H9 (cell line): Measurements from ENCODE around the gene PPM1M. TPM values are rescaled to one million over a fixed set of nuclear protein-coding genes. Genes with fewer than 3 reads are reported as not detected.

ENCODE experiments used
- DNase-seq: peaks from one replicate; pipeline ENCODE4 v3.0.0-alpha.2; 2017
- H2AFZ ChIP-seq: one replicate; pipeline ENCODE4 v1.6.1; 2013; ENCODE audit warnings: mild to moderate bottlenecking, low read length, control low read depth, moderate library complexity
- H2AK5ac ChIP-seq: 2 replicates; pipeline ENCODE4 v1.6.1; 2013; ENCODE audit warnings: low read length, control low read depth, mixed read lengths; ENCODE audit not compliant: insufficient read length
- H2BK120ac ChIP-seq: one replicate; pipeline ENCODE4 v1.6.1; 2013; ENCODE audit warnings: low read depth, mild to moderate bottlenecking, low read length, control low read depth, inconsistent platforms; ENCODE audit not compliant: poor library complexity, severe bottlenecking
- H2BK12ac ChIP-seq: 2 replicates; pipeline ENCODE4 v1.6.1; 2013; ENCODE audit warnings: low read length, control low read depth, mixed read lengths, low read depth; ENCODE audit not compliant: insufficient read length
- H2BK15ac ChIP-seq: 2 replicates; pipeline ENCODE4 v1.6.1; 2013; ENCODE audit warnings: low read depth, low read length, control low read depth
- H2BK20ac ChIP-seq: one replicate; pipeline ENCODE4 v1.6.1; 2013; ENCODE audit warnings: low read depth, mild to moderate bottlenecking, low read length, control low read depth, inconsistent platforms; ENCODE audit not compliant: poor library complexity, severe bottlenecking
- H2BK5ac ChIP-seq: 2 replicates; pipeline ENCODE4 v1.6.1; 2013; ENCODE audit warnings: low read length, control low read depth, mixed read lengths; ENCODE audit not compliant: insufficient read length
- H3K14ac ChIP-seq: 2 replicates; pipeline ENCODE4 v1.6.1; 2013; ENCODE audit warnings: low read length, control low read depth; ENCODE audit not compliant: insufficient read depth
- H3K18ac ChIP-seq: 2 replicates; pipeline ENCODE4 v1.6.1; 2013; ENCODE audit warnings: low read depth, mild to moderate bottlenecking, mixed read lengths, low read length, control low read depth; ENCODE audit not compliant: insufficient read length
- H3K23ac ChIP-seq: 2 replicates; pipeline ENCODE4 v1.6.1; 2013; ENCODE audit warnings: low read length, control low read depth, mixed read lengths, low read depth; ENCODE audit not compliant: insufficient read length
- H3K23me2 ChIP-seq: 2 replicates; pipeline ENCODE4 v1.6.1; 2013; ENCODE audit warnings: low read depth, mild to moderate bottlenecking, mixed read lengths, low read length, control low read depth; ENCODE audit not compliant: insufficient read length, poor library complexity, severe bottlenecking
- H3K27ac ChIP-seq: 2 replicates; pipeline ENCODE4 v1.5.1; 2013; ENCODE audit warnings: low read length, control low read depth, mixed read lengths, low read depth; ENCODE audit not compliant: insufficient read length
- H3K27me3 ChIP-seq: 2 replicates; pipeline ENCODE4 v1.6.1; 2013; ENCODE audit warnings: low read length, control low read depth, inconsistent platforms; ENCODE audit not compliant: insufficient read depth
- H3K4ac ChIP-seq: 2 replicates; pipeline ENCODE4 v1.6.1; 2013; ENCODE audit warnings: low read depth, mild to moderate bottlenecking, control low read depth, inconsistent platforms, low read length, moderate library complexity
- H3K4me1 ChIP-seq: 2 replicates; pipeline ENCODE4 v1.6.1; 2013; ENCODE audit warnings: low read length, control low read depth, inconsistent platforms; ENCODE audit not compliant: insufficient read depth
- H3K4me2 ChIP-seq: 2 replicates; pipeline ENCODE4 v1.6.1; 2013; ENCODE audit warnings: low read length, control low read depth, mixed read lengths; ENCODE audit not compliant: insufficient read length, insufficient read depth
- H3K56ac ChIP-seq: 2 replicates; pipeline ENCODE4 v1.6.1; 2013; ENCODE audit warnings: low read depth, mild to moderate bottlenecking, mixed read lengths, low read length, control low read depth; ENCODE audit not compliant: insufficient read length
- H3K79me1 ChIP-seq: 2 replicates; pipeline ENCODE4 v1.6.1; 2013; ENCODE audit warnings: low read depth, mild to moderate bottlenecking, moderate library complexity, low read length, control low read depth, inconsistent platforms; ENCODE audit not compliant: insufficient read depth, poor library complexity, severe bottlenecking
- H3K79me2 ChIP-seq: 2 replicates; pipeline ENCODE4 v1.6.1; 2013; ENCODE audit warnings: low read length, control low read depth, inconsistent platforms; ENCODE audit not compliant: insufficient read depth
- H3K9ac ChIP-seq: 2 replicates; pipeline ENCODE4 v1.6.1; 2013; ENCODE audit warnings: low read length, control low read depth, mixed read lengths; ENCODE audit not compliant: insufficient read length; ENCODE audit errors: extremely low read depth
- H3K9me3 ChIP-seq: one replicate; pipeline ENCODE4 v1.6.1; 2013; ENCODE audit warnings: low read depth, low read length, inconsistent platforms; ENCODE audit not compliant: control insufficient read depth
- H3T11ph ChIP-seq: one replicate; pipeline ENCODE4 v1.6.1; 2013; ENCODE audit warnings: mild to moderate bottlenecking, low read length, control low read depth, inconsistent platforms
- H4K20me1 ChIP-seq: one replicate; pipeline ENCODE4 v1.6.1; 2013; ENCODE audit not compliant: control insufficient read depth, insufficient read length, insufficient read depth
- H4K5ac ChIP-seq: 2 replicates; pipeline ENCODE4 v1.6.1; 2013; ENCODE audit warnings: low read depth, mild to moderate bottlenecking, mixed read lengths, low read length, control low read depth; ENCODE audit not compliant: insufficient read length
- H4K8ac ChIP-seq: replicated peaks from 2 replicates; pipeline ENCODE4 v1.6.1; 2013; ENCODE audit warnings: low read length, control low read depth, mixed read lengths, low read depth; ENCODE audit not compliant: insufficient read length
- H4K91ac ChIP-seq: 2 replicates; pipeline ENCODE4 v1.6.1; 2013; ENCODE audit warnings: low read depth, mild to moderate bottlenecking, moderate library complexity, mixed read lengths, low read length, control low read depth; ENCODE audit not compliant: insufficient read length
- H3K27ac Mint-ChIP-seq, 3 experiments: 2 replicates in 2 of 3; 3 replicates in 1 of 3; pipeline ENCODE4 v1.8.0; 2020 to 2021; ENCODE audit warnings: mixed read lengths in 3 of 3, mild to moderate bottlenecking in 1 of 3, moderate library complexity in 1 of 3
- H3K27me3 Mint-ChIP-seq: 2 replicates; pipeline ENCODE4 v1.8.0; 2021; ENCODE audit warnings: low read depth, mild to moderate bottlenecking, moderate library complexity, mixed read lengths
- H3K36me3 Mint-ChIP-seq, 3 experiments: 2 replicates in 2 of 3; 3 replicates in 1 of 3; pipeline ENCODE4 v1.8.0; 2020 to 2021; ENCODE audit warnings: low read depth in 3 of 3, mixed read lengths in 3 of 3; ENCODE audit not compliant: insufficient read depth in 1 of 3
- H3K4me1 Mint-ChIP-seq, 2 experiments: 2 replicates each; pipeline ENCODE4 v1.8.0; 2020; ENCODE audit warnings: mixed read lengths in 2 of 2
- H3K4me3 Mint-ChIP-seq, 2 experiments: 2 replicates in 1 of 2; 3 replicates in 1 of 2; pipeline ENCODE4 v1.8.0; 2020 to 2021; ENCODE audit warnings: mild to moderate bottlenecking in 2 of 2, mixed read lengths in 2 of 2, moderate library complexity in 1 of 2
- H3K9me3 Mint-ChIP-seq, 2 experiments: 2 replicates in 1 of 2; 3 replicates in 1 of 2; pipeline ENCODE4 v1.8.0; 2020; ENCODE audit warnings: mild to moderate bottlenecking in 2 of 2, mixed read lengths in 2 of 2, moderate library complexity in 1 of 2
- CTCF ChIP-seq: fragments of 200-600 bp; sonication (generic); conservative IDR thresholded peaks from 3 replicates; pipeline ENCODE4 v1.8.0; 2021; ENCODE audit warnings: antibody characterized with exemption, mild to moderate bottlenecking
- WGBS: extraction: QIAGEN DNeasy Blood & Tissue Kit; methylation state at CpG from one replicate; pipeline ENCODE4 v1.1.7; 2013; ENCODE audit warnings: missing lambda C conversion rate, low lambda C conversion rate, mixed read lengths; ENCODE audit not compliant: insufficient read length; ENCODE audit errors: extremely low coverage; 5-methylcytosine and 5-hydroxymethylcytosine counted together
- microRNA-seq: library from miRNA; unstranded; fragments of <30 nt; microRNA quantifications from one replicate; pipeline ENCODE4, GENCODE V29; 2020; ENCODE audit warnings: borderline microRNAs expressed
- total RNA-seq: library from RNA; stranded (reverse); gene quantifications from 2 replicates; pipeline ENCODE4 v1.2.1, GENCODE V29; 2021

Gene PPM1M
- total RNA-seq, 1 experiment from 2014 or later: 7.4 TPM

GRCh38 chr3:52299247-52299878 is 53.8 kb downstream of the PPM1M start:
- H3K4me2 ChIP-seq: peak overlapping the region; percentile 62
- H2BK12ac ChIP-seq: no peak overlapping the region
- no peak overlapping the region for H2AK5ac ChIP-seq
- H3K14ac ChIP-seq: no peak overlapping the region
- H3K27me3 ChIP-seq: no peaks in the 10 kb centered on the region
- H4K8ac ChIP-seq: no peak overlapping the region
- no peak overlapping the region for H2BK120ac ChIP-seq
- TF ChIP-seq CTCF: no peak
- H3K9me3 ChIP-seq: no peaks in the 10 kb centered on the region
- Mint-ChIP-seq H3K27ac (peak overlapping the region in 1 of 3 experiments; percentile 74; a peak in 2 of 7 replicates), H3K9me3 (no peaks in the 10 kb centered on the region), H3K4me1 (peaks cover 25 to 32% of the 10 kb centered on the region in 2 experiments), H3K36me3 (no peaks in the 10 kb centered on the region; a peak in 1 of 7 replicates), H3K4me3 (peak overlapping the region; percentile 27 to 81; a peak in 4 of 5 replicates), H3K27me3 (peaks cover 13% of the 10 kb centered on the region)
- no peak overlapping the region for H4K91ac ChIP-seq
- no peaks in the 10 kb centered on the region for H3K79me1 ChIP-seq
- H4K5ac ChIP-seq: no peak overlapping the region
- H3K9ac ChIP-seq: no peak overlapping the region
- no peak overlapping the region for H3K27ac ChIP-seq
- H3K56ac ChIP-seq: no peak overlapping the region
- no peak overlapping the region for H2BK5ac ChIP-seq
- H2AFZ ChIP-seq: no peak overlapping the region
- no peaks in the 10 kb centered on the region for H3K79me2 ChIP-seq
- H3K23me2 ChIP-seq: peaks cover 10% of the 10 kb centered on the region
- H3K4me1 ChIP-seq: peaks cover 2% of the 10 kb centered on the region; the same call in 1 of the 2 replicates
- no peak overlapping the region for H3T11ph ChIP-seq
- no CpG with 5 or more reads among the region's 10 CpGs for WGBS
- H3K4ac ChIP-seq: no peak overlapping the region
- peak overlapping the region; percentile 49 for H3K18ac ChIP-seq
- H2BK15ac ChIP-seq: no peak overlapping the region
- no peak for DNase-seq
- no peaks in the 10 kb centered on the region for H4K20me1 ChIP-seq
- no peak overlapping the region for H3K23ac ChIP-seq
- no peak overlapping the region for H2BK20ac ChIP-seq

Small RNA genes within 50 kb of the gene (microRNA-seq; reads per million reads assigned to microRNA genes)
- gene MIR135A1 (0.35 reads per million), gene MIRLET7G (19.6 reads per million, percentile 53 among the genes with 10 or more reads in this experiment)

Other genes starting within 250 kb of the PPM1M start
- 1,592 and 1,656 TPM in 2 replicates for gene RPL29, start 249.9 kb upstream of the PPM1M start, total RNA-seq
- gene DUSP7, start 189.2 kb upstream of the PPM1M start, total RNA-seq: 23.5 and 24.0 TPM in 2 replicates
- gene POC1A, start 91.3 kb upstream of the PPM1M start, total RNA-seq: 29.0 and 29.3 TPM in 2 replicates
- 39.1 and 40.4 TPM in 2 replicates for gene ALAS1, start 47.6 kb upstream of the PPM1M start, total RNA-seq
- not detected in 2 replicates for gene TLR9, start 20.1 kb upstream of the PPM1M start, total RNA-seq
- 44.8 and 50.9 TPM in 2 replicates for gene TWF2, start 6.6 kb upstream of the PPM1M start, total RNA-seq
- gene WDR82, start 32.9 kb downstream of the PPM1M start, total RNA-seq: 83.1 and 84.3 TPM in 2 replicates
- 8.4 and 8.8 TPM in 2 replicates for gene GLYCTK, start 42.1 kb downstream of the PPM1M start, total RNA-seq
- 2.0 and 2.3 TPM in 2 replicates for gene DNAH1, start 70.6 kb downstream of the PPM1M start, total RNA-seq
- gene BAP1, start 164.2 kb downstream of the PPM1M start, total RNA-seq: 79.6 and 84.1 TPM in 2 replicates
- gene PHF7, start 164.9 kb downstream of the PPM1M start, total RNA-seq: 9.4 and 9.9 TPM in 2 replicates
- gene SEMA3G, start 199.3 kb downstream of the PPM1M start, total RNA-seq: 1.7 and 2.4 TPM in 2 replicates
- gene TNNC1, start 208.3 kb downstream of the PPM1M start, total RNA-seq: 5.6 and 7.7 TPM in 2 replicates
- gene NISCH, start 209.8 kb downstream of the PPM1M start, total RNA-seq: 99.0 and 104 TPM in 2 replicates
- gene STAB1, start 249.6 kb downstream of the PPM1M start, total RNA-seq: 0.90 and 1.5 TPM in 2 replicates